Measurements from ENCODE around the gene NR3C2.

Gene NR3C2

DNA sequence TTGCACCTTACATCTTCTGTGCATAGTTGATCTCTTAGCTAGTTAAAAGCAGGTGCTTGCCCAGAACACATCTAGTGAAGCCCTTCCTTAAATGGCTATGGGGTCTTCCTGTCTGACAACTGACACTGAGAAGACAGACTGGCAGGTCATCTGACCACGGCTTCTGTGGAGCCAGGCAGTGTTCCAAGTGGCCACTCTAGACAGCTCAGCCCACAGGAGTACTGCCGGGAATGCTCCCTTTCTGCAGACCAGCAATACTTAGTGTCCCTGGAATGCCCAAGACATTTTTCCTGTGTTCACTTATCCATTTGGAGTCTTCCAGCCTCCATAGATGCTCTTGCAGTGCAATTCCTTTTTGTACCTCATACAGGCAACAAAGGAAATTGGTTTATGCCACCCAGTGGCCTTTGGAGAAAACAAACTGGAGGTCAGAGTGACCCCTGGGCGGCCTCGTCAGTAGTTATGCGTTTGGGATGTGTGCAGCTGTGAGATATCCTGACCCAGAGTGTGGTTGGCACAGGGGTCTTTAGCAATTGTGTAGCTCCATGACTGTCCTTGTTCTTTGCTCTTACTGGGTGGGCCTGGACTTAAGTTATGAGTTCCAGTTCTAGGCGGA is 374.8 kb downstream of the NR3C2 start:
- DNase-seq: peak; percentile 54

DNA sequence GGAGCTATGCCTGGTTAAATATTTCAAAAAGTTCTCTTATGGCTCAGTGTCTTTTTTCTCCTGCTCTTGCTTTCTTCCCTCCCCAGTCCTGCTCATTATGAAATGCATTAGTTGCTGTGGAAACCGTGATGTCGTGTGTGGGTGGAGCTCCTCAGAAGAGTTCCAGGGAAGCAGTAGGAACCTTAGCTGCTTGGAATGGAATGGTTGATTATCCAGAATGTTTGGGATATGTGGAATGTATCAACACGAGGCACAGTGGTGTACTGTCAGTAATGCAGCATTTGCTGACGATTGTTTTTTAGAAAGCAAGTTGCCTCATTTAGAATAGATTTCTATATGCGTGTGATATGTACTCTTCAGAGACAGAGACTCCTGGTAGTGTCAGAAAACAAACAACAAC is 377.1 kb downstream of the NR3C2 start:
- DNase-seq: peak; percentile 53

DNA sequence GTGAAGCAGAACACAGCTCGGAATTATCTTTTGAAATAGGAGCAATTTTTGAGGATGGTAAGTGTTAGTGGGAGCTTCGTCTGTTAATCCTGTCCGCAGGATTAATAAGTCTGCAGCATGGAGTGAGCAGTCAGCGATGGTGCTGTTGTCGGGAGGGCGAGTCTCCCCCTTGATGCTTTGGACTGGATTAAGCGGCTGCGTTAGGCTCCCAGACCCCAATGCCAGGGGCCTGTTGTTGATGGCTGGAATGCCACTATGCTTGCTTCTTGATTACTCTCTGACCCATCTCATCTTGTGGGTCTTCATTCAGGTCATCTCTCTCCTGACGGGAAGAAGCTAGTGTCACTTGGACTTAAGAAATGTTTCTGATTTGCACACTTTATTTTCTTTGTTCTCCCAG is 377.8 kb downstream of the NR3C2 start:
- DNase-seq: peak; percentile 23

DNA sequence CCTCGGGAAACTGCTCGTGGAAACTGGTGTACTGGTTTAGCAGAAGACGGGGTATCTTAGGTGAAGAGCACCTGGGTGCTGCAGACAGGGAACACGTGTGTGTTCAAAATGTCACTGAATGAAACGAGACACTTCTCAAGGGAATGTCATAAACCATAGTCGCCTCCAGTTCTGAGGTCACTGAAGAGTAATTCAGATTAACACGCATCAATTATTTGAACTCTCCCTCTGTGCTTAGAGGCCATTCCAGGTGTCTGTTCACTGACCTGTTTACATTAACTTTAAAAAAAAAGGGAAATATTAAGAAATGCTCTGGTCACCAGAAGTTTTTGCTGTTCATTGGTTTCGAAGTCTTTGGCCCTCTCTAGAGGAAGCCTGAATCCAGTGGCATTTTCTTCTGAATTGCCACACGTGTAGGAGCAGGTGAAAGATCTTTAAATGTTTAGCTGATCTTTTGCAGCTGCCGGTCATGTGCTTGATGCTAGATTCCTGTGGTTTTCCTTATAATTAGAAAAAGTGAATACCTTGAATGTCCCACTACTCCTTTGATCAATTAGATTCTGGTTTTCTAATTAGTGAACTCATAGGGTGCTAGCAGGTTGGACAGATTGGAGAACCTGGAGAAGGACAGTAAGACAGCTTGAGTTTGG is 379.8 kb downstream of the NR3C2 start:
- peak; percentile 32 for DNase-seq

DNA sequence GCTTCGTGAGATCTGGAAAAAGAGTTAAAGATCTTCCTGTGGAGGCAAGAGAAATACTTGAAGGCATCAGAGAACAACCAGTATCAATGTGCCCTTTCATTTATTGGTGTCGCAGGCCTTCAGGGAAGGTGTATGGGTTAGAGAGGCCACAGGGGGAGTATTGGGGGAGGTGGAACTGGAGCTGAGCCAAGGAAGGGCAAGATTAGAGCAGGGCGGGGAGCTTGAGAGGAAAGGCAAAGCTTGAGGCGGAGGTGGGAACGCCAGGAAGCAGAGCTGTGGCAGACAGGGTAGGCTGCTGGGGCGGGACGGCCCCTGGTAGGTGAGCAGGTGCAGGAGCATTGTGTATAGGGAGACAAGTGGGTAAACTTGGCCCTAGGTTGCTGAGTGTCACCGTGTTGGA is 380.4 kb downstream of the NR3C2 start:
- DNase-seq: no peak

DNA sequence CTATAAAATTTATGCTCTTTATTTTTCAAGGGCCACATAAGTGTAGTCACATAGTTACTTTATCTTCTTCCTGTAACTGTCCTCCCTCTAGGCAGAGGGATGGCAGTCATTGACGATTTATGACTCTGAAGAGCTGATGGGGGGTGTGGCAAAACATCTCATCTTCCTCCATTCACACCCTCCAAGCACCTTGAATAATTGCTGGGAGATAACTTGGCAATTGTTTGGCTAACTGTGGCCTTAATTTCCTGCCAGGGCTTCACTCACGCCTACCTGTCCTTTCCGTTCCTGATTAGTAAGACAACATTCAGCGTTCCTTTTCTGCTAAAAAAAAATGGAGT is 381.1 kb downstream of the NR3C2 start:
- DNase-seq: no peak

DNA sequence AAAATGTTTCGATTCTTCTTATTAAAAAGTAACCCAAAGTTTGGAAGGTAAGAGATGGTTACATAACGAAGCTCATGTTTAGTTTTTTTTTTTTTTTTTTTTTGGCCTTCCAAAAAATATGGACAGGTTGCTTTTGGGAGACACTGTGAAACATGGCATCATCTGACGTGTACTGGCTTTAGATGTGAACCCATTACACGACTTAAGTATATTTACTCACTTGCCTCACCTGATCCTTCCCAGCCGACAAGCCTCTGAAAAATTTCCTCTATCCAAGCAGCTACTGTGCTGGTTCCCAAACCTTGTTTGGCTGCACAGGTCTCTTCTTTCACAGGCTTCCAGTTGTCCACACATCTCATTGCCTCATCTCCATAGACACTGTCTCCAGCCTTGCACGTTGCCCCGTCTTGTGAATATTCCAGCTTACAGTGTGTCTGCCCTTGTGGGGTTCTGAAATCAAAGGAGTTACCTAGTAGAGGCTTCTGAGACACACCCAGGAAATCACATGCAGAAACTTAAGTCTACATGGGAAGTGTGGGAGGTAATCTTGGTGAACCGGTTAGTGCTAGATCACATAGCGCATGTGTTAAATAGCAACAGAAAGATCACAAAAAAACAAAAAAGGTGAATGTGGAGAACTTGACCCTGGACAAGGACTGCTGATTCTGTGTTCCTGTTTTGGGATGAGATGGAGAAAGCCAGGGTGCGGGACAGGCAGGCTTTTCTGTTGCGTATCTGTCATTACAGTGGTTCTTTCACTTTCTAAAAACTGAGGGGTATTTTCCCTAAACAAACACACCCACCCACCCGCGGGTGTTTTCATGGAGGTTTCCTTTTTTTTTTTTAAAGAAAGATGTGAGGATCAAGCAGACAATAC is 381.7 kb downstream of the NR3C2 start:
- DNase-seq: no peak

DNA sequence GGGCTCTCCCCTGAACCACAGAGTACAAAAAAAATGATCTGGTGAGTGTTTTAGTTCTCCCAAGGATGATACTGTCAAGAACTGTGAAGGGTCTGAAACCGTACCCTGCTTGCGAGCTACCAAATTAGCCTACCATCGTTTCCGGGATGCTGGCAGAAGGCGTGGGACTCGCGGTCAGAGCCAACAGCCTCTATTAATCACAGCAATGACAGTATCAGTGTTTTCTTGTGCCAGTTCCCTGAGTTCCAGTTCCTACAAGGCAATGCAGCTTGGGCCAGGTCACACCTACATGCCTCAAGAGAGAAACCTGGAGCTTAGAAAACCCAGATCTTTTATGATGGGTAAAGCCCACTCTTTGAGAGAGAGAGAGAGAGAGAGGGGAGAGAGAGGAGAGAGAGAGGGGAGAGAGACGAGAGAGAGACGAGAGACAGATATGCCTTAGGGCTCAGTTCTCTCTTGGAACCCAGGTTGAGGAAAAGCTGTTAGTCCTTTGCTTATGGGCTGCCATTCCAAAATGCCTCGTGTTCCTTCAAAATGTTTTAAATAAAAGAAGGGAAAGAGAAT is 382.5 kb downstream of the NR3C2 start:
- no peak for DNase-seq

DNA sequence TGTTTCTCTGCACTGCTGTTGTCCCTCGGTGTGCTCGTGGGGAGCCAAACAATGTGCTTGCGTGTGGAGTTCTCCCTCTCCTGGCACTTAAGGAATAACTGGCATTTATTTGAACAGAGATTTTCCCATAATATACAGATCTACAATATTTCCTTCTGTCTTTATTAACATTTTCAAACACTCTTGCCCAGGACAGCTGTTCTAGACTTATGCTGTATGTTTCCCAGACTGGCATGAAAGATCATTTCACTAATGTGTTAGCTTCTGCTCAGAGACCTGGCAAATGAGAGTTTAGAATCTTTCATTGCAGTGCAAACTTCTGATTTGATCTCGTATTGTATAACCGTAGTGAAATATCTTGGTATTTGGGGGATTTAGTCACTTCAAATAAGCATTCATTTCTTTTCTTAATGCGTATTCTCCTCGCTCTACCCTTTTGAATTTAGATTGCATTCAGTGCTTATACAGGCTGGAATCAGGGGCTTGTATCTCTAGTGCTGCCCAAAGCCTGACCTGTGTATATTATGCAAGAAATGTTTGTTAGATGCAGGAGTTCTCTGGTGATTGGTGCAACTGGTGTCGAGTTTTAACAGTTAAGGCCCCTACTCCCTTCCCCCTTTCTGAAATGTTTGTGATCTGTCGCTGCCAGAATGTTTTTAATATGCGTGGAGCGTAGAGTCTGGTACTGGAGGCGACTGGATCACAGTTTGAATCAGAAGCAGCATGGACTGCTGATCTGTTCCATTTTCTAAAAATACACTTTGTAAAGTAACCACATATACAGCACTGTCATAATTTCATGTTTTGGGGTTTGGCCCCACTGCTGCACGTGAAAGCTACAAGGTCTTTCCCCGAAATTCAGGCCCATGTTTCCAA is 384.0 kb downstream of the NR3C2 start:
- no peak for DNase-seq

DNA sequence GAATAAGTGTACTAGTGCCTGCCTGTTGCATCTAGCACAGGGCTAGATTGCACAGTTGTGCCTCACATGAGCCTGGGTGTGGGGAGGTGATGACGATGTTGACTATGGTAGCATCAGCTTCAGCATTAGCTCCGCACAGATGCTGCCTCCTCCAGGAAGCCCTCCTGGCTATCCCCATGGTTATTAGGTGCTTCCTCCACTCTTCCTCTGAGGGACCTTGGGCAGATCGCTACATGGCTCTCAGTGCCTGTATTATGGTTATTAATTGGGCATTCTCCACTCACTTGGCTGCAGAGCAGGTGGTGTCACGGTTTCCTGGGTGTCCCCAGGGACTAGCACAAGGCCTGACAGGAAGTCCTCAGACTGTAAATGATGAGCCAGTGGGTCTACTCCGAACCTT is 384.7 kb downstream of the NR3C2 start:
- DNase-seq: no peak

DNA sequence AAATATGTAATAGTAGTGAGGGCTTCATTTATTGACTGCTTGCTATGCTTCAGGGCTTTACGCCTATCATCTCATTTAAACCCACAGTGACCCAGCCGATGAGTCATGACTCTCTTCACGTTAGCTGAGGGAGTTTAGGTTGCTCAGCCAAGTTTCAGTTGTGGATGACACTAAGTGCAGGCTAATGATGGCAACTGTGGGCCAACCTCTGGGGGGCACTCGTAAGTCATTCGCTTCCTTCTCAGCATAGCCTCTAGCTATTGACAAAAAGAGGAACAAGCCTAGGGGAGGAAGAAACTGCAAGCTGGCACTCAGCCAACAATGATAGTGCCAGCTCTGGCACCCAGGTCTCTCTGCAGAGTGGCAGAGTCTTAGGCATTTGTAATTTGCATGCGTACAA is 385.3 kb downstream of the NR3C2 start:
- DNase-seq: no peak

DNA sequence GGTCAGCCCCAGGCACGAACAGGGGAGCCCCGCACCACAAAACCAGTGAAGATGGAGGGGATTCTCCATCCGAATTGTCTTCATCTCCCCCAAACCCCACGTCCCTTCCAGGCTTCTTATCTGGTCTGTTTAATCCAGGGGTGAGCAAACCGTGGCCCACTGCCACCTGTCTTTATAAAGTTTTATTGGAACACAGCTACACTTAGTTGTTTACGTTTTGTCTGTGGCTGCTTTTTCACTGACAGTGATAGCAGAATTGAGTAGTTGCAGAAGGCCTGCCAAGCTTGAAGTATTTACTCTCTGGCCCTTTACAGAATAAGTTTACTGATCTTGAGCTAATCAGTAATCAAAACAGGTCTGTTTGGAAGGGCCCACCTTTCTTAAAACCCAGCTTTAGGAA is 386.4 kb downstream of the NR3C2 start:
- no peak for DNase-seq

DNA sequence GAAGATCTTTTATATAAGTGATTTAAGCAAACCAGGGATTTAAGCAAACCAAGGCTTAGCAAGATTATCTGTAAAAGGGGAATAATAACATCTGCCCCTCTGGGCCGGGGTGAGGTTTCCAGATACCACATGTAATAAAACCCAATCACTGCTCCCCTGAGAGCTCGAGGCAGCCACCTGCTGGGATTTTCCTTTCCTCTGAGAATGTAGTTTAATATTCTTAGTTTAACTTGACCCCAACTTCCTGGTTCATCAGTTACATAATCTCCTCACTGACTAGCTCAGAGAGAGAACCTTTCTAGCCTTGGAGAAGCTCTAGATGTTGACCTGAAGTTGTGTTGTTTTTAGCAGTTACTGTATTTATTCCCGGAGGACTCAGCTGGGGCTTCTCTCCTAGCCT is 387.9 kb downstream of the NR3C2 start:
- DNase-seq: no peak

DNA sequence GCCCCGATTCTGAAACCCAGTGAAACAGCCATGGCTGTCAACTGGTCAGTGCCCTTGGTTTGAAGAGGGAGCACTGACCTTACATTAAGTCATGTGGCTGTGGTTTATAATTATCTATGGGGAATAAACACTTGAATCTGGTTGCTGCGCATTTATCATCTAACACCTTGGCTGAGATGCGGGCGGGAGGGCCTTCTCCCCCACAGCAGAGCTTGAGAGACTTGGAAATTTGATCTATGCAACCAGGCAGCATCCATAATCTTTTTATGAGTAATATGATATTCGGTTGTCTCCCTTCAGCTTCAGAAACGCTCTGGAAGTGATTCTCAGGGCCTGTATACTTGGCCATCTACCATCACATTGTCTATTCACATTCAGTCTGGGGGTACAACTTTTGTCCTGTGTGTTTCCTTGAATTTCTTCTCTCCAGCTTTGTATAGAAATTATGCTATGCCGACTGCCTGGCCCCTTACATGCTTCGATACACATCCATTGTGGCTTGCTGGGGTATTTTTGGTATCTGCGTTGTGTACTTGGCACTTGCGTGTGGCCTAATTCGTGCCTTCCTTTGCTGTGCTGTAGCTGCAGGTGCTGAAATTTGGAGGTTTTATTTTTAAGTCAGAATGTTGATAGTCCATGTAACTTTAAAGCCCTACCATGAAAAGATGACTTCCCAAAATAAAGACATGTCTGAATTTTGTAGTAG is 388.8 kb downstream of the NR3C2 start:
- DNase-seq: no peak

DNA sequence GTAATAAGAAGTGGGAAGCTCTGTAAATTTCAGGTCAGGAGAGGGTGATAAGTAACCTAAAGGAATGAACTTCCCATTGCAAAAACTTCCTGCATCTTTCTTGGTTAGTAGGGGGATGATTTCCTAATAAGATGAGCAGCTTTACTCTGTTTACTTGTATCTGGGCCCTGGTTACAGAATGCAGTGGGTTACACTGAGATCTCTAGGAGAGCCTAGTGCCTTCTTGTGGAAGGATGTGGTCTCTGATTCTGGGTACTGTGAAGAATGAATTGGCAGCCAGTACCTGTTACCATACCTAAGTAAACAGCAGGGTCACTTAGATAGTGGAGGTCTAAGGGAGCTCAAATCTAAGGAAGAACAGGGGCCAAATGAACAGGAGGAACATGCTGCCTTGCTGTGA is 389.8 kb downstream of the NR3C2 start:
- DNase-seq: no peak

DNA sequence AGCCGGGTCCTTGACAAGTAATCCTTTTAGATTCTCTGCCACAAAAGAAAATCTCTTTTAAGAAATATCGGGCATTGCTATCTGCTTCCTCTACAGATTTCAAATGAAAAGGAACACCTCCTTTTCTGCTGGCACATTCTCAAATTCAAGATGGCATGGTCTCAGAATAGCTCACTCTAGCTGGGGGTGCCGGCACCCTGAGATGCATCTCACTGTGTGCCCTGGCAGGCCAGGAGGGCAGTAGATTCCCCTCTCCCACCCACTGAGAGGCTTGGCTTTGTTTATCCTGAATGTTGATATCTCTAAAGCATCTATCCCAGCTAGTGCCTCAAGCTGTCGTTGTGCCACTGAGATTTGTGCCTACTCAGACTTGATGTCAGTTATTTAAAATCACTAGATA is 390.8 kb downstream of the NR3C2 start:
- DNase-seq: no peak

DNA sequence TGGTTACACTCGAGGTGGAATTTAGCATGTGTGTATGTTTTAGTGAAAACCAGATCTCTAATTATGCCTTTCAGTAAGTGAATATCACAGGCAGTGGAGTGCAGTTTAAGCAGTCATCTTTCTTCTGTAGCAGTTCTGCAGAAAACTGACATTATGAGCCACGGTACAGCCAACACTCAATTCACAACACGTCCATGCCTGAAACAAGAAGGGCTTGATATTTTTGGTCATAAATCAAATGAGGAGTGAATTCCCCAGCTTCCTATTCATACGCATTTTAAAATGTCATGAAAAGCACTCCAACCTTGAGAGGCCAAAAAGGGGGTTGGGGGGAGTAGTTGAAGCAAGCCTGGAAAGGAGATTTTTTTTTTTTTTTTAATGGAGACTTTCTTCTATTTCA is 393.6 kb downstream of the NR3C2 start:
- no peak for DNase-seq

DNA sequence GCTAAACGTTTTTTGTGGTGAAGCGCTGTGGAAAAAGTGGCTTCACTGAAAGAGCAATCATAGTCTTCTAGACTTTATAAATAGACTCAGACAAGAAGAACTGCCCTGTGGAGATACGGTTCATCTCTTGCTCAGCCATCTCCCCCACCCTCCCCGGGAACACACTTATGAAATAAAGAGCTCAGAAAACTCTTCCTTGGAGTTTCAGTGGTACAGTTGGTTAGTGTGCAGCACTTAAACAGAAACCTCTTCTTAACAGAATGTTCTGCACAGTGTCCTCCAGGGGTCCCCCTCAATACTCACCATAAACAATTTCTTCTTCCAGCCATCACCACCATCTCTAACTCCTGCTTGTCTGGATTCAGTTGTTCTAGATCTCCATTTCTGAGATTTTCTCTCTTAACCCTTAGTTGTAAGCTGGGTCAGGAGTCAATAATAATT is 397.3 kb downstream of the NR3C2 start:
- no peak for DNase-seq

DNA sequence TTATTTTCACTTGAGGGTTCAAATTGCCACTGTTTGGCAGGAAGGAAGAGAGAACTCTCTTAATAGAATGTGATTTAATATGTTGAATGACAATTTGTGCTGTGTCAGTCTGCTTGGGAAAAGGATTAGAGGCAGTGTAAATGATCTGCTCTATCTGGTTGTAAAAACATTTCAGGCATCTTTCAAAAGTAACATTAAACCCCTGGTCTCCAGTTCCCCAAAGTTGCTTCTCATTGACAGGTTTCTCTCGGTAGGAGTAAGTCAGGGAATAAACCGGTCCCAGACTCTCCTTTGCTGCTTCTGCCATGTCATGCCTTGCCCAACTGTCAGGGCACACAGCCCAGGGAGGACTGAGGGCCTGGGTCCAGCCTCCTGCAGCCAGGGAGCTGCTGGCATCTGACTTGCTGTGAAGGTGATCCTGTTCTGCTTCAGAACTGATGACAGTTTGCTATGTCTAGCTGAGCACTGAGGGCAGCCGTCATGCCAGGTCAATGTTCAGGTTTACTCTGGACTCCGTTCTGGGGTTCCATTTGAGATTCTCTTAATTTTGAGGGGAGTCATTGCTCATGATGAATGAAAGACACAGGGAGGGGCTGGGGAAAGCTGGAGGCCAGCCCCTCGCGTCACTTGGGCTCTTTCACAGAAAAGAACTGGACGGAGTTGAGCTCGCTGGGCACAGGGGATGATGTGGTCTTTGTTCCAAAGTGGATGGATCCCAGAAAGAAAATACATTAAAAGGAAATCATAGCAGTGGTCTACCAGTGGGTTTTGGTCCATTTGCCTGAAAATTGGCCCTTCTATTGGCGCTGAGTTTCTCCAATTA is 397.9 kb downstream of the NR3C2 start:
- no peak for DNase-seq

DNA sequence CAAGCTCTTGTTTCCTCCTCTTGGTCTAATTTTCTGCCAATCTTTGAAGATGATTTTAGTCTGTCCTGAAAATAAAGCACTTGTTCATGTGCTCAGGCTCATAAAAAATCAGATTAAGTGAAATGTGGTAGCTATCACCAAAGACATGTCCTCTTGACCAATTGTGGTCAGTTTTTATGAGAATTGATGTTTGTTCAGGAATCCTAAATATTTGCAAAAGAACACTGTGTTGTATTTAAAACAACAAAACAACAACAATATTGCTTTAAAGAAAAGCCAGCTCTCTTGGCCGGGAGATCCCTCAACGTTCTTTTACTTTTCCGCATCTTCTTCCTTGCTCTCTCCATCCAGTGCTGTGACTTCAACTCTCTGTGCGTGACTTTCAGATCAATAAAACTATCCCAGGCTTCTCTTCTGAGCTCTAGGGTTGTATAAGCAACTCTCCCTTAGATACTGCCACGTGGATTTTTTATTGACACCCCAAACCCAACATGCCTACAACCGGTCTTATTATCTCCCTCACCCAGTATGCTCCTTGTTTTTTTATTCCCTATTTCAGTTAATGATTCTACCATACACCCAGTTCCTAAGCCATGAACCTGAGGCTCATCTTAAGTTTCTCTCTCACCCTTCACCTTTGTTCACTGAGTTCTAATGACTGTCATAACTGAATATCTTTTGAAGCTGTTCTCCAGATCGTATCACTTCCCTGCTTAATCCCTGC is 400.4 kb downstream of the NR3C2 start:
- DNase-seq: no peak

DNA sequence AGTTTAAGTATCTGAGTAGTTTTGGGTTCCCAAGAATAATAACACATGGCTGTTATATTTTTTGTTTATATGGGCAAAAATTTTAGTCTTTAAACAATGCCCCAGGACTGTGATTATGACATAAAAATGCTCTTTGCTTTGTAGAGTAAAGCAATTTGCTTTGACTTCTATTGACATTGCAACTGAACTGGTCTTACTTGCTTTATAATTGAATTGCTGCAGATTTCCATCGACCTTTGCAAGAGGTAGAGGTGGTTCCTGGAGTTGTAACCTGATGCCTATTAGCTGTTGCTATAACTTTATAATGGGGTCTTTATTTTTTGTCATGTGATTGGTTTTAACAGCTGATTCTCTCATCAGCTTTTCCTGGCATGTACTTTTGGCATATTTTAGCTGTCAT is 407.4 kb downstream of the NR3C2 start:
- no peak for DNase-seq
